HG02763 (cell line): ENCODE results near the gene CGREF1.

Experiments
- ATAC-seq: cut with Tn5 transposase; IDR thresholded peaks from one replicate; pipeline ENCODE4 v1.9.1; 2021; ENCODE audit warnings: mild to moderate bottlenecking, moderate library complexity; ENCODE audit not compliant: unreplicated experiment

Gene CGREF1, protein sequence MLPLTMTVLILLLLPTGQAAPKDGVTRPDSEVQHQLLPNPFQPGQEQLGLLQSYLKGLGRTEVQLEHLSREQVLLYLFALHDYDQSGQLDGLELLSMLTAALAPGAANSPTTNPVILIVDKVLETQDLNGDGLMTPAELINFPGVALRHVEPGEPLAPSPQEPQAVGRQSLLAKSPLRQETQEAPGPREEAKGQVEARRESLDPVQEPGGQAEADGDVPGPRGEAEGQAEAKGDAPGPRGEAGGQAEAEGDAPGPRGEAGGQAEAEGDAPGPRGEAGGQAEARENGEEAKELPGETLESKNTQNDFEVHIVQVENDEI

DNA sequence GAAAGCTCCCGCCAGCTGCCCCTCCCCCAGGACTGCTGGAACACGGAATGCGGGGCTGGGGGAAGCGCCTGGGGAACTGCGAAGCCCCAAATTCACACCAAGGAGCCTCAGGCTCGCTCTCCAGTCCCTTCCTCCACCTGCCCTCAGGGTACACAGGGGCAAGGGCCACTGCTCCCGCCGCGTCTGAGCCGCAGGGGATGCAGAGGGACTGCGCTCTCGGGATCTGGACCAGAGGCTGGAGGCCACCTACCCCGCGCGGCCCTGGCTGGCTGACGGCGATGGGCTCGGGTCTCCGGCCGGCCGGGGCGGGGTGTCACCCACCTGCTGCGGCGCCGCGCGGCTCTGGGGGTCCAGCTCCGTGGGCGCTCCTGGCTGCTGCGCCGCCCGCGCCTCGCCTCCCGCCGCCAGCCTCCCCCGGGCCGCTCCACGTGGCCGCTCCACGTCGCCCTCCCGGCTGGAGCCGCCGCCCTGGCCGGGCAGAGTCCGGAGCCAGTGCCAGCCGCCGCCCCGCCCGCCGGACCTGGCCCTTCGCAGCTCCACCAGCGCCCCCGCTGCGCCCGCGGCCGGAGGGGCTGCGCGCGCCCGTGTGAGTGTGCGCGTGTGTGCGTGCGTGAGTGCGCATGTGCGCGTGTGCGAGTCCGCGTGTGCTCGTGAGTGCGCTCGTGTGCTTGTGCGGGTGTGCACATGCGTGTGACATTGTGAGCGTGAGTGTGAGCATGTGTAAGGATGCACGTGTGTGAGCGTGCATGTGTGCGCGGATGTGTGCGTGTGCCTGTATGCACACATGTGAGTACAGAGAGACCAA lies at the start of gene CGREF1:
Gene CGREF1 (minus strand): TSS at position 604 of the 805 bp plus-strand sequence. CDS start 14,762 bp downstream, outside the sequence.
- ATAC-seq = no peak

- no peak for ATAC-seq
These were observed 46.2 kb upstream of the CGREF1 start for GRCh38 chr2:27164960-27165763.

DNA sequence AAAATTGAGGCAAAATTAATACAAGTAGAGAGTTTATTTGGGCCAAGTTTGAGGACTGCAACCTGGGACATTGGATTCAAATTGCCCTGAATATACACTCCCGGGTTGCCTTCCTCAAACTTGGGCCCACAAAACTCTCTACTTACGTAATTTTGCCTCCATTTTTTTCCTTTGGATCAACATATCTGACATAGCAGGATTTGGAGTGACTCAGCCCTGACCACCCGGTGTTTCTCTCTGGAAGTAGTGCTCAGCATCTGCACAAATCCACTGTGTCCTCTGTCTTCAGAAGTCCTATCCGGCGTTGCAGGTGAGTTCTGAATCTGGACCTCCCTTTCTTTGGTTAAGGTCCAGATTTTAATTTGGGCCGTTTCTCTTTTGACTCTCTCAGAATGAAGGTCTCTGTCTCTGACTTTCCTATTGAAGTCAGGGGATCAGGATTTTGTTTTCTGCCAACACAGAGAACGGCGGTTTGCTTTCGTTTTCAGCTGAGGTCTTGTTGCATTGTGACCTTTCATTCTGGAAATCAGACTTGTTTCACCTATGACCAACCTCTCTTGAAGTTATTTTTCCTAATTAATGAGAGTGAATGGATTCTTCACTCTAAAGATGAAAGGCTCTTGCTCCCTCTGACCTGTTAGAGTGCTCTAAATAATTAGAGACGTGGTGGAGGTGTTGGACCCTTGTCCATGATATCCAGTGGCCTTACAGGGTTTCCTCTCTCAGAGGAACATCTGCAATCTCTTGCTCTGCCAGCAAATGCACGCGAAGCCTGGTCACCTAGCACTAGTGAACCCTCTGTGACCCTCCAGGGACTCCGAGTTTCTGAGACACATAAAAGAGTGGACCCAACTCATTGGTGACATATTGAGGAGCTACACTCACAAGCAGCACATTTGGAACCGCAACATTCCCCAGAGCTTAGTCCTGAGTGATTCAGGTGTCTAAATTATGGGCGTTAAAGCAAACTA lies 43.5 kb upstream of the CGREF1 start:
- no peak for ATAC-seq

DNA sequence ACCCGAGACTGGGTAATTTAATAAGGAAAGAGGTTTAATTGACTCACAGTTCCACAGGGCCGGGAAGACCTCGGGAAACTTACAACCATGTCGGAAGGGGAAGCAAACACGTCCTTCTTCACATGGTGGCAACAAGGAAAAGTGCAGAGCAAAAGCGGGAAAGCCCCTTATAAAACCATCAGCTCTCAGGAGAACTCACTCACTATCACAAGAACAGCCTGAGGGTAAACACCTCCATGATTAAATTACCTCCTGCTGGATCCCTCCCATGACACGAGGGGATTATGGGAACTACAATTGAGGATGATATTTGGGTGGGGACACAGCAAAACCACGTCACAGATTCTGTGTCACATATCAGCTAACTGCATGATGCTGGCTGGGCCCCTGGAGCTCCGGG lies 41.3 kb upstream of the CGREF1 start:
- no peak for ATAC-seq

GRCh38 chr2:27159271-27159670 lies 40.3 kb upstream of the CGREF1 start:
- ATAC-seq = no peak

DNA sequence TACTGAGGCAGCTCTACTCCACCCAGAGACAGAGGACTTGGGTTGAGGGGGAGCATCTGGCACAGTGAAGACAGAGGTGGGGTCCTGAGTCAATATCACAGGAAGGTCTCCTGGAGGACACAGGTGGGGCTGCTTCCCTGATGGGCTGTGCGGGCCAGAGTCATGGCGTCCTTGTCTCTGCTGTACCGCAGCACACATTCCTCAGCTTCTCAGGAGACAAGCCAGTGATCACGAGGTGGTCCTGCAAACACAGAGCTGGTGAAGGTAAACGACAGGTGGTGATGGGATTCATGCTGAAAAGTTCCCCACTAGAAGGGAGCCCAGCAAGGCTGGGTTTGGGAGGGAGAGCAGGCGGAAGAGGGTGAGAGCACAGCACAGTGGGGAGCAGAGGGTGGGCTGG lies 39.5 kb upstream of the CGREF1 start:
- no peak for ATAC-seq

DNA sequence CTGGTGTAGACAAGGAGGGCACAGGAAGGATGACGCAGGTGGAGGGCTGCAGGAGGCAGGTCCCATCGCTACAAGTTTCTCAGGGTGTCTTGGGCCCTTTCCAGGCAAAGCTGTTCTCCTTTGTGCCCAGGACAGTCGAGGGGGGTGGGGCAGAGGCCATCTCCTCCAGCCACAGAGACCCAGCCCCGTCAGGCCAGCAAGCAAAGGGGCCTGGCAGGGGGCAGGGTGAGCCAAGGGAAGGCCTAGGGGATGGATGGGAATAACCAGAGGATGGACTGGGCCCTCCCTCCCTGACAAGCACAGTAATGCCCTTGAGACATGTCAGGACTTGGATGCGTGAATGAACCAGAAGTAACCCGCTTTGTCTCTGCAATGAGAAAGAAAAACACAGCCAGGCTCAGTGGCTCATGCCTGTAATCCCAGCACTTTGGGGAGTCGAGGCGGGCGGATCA lies 36.2 kb upstream of the CGREF1 start:
- no peak for ATAC-seq

DNA sequence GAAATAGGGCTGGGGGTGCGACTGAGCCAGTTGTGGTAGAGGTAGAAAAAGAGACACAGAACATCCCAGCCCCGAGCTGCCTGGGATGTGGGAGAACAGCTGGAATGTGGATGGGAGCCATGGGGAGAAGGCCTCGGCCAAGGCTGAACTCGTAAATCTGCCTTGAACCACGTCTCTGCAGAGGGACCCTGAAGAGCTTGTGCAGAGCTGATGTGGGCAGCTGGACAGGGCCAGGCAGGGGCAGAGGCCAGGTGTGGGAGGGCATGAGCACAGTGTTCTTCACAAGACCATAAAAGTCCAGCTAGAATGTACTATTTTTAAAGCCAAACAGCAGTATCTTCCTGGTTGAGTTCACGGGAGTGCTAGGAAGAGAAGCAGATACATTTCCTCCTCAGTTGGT lies 35.6 kb upstream of the CGREF1 start:
- ATAC-seq = no peak

DNA sequence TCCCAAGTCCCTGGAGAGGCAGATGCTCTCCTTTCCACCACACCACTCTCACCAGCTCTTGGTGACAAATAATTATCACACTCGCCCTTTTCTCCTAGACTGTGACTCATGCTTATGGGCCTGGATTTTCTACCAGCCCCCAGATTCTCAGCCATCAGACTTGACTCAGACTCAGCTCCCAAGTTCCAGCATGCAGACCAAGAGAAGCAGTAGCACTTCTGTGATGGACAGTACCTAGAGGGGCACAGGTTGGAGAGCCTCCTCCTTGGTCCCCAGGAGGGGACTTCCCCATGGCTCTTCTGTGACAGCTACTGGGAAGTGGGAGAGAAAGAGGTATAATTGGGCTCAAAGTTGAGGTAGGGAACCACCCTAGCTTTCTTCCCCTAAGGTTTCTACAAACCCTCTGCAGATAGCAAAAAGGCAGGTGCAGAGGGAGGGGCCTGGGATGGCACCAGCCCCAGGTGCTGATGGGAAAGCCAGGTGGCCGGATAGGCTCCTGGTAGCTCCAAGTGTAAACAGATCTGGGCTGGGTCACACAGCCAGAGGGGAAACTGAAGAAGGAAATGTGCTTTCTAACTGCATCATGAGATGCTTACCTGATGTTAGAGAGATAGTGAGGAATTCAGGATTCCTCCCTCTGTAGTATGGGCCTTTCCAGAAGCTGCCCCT lies 34.0 kb upstream of the CGREF1 start:
- no peak for ATAC-seq

DNA sequence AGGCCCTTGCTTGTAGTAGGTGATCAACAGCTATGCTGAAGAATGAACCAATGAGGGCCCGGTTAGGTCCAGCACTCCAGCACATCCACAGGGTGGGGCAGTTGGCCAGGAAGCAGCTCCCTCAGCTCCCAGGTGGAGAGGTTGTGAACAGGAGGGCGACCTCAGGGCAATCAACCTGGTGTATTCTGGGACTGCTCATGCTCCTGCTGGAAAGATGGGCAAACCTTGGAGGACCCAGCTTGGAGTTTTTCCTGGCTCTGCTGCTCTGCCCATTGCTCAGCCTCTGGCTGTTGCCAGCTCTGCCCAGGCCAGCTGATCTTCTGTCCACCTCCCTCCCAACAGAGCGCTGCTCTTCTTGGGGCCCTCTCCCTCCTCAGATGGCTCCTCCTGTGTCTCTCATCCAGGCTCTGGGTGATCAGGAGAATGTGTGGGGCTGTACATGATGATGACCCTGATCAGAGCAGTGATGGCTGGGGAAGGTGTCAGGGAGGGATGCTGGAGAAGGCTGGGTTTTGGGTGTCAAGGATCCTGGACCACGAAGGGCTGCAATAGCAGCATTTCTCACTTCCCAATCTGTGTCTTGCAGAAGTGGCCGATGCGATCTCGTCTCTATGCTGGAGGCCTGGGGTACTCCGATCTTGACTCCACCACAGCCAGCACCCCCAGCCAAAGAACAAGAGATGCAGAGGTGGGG lies 33.3 kb upstream of the CGREF1 start:
- ATAC-seq = no peak

DNA sequence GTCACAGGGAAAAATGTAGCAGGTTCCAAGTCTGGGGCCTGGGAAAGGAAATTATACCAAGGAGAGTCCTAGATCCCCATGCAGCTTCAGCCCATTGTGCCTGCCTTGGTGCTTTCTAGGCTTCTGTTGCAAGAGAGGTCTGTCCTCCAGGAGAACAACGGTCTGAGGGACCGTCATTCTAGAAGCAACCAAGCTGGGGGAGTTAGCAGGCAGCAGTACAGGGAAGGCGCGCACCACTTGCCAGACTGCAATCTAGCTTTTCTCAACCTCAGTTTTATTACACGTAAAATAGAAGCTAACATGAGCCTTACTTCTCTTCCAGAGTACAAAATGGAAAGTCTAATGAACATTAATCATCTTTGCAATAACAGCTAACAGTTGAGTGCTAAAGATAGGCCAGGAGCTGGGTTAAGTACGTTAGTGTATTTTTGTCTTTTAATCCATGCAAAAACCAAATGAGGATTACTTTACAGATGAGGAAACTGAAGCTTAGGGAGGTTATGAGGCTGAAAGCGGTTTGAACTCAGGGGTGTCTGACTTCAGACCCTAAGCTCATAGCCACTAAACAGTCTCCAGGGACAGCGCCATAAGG lies 31.8 kb upstream of the CGREF1 start:
- ATAC-seq = no peak

DNA sequence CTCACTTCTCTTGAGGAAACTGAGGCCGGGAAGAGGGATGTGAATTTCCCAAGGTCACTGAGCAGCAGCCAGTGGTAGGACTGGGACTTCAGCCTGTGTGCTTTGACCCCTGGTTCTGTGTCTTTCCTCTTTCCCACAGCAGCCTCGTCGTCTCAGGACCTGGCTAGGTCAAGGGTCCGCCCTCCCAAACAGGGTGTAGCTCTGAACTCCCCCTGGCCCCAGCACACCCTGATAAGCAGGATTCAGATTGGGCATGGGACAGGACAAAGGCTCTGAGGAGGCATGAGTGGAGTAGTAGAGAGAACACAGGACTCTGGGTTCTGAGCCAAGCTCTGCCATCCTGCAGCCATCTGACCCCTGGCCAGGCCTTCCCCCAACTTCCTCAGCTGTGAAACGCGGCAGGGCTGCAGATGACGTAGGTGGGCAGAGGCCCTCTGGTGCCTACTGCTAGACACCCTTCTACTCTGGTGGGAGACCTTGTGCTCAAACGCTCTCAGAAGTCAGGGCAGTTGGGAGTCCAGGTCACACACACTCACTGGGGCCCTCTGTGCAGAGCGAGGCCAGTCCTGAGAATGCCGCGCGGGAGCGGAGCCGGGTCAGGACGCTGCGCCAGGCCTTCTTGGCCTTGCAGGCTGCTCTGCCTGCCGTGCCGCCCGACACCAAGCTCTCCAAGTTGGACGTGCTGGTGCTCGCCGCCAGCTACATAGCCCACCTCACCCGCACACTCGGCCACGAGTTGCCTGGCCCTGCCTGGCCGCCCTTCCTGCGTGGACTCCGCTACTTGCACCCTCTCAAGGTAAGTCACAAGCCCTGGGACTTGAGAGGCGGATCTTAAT lies 30.9 kb upstream of the CGREF1 start:
- ATAC-seq = no peak

GRCh38 chr2:27148801-27149439 lies 30.0 kb upstream of the CGREF1 start, which contains the start of gene TCF23:
Gene TCF23, plus strand, starts transcription at chr2:27149004. Its CDS starts 130 bp downstream, at chr2:27149134.
- ATAC-seq = no peak

DNA sequence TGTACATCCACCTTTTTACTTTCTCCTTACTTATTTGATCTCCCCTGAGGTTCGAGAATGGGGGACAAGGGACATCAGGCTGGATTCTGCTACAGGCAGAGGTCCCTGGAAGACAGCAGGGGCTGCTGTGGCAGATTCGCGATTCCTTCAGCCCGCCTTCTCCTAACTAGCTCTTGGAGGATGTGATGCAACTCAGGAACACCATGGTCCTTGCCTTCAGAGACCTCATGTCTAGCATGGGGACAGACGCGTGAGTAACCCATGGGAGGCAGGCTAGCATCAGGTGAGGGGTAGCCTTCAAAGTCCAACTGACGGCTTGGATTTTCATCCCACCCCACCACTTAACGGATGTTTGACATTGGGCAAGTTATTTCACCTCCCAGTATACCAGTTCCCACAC lies 29.0 kb upstream of the CGREF1 start:
- ATAC-seq = no peak

DNA sequence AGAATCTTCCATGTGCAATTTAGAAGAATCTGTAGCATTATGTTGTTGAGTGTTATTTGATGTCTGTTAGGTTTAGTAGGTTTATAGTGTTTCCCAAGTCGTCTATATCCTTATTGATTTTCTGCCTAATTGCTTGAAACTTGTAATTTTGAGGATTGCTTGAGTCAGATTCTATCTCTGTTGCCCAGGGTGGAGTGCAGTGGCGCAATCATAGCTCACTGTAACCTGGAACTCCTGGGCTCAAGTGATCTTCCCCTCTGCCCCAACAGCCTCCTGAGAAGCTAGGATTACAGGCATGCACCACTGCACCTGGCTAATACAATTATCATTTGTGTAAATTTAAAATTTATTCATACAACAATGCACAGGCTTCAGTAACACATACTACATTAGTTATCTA lies 26.8 kb upstream of the CGREF1 start:
- ATAC-seq = no peak

DNA sequence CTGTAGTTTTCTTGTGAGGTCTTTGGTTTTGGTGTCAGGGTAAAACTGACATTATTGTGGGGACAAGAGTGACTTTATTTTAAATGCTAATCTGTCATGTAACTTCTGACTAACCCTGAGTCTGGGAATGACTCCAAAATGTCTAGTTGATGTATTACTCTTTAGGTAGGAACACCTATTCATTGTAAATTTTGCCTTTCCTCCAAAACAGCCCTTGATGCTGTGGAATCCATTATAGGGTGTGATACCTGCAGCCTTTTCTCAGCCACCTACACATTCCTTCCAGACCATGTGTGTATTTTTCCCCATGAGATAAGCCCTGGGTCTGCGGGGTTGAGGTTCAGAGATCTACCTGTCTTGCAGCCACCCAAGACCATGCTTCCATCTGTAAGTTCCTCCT lies 24.4 kb upstream of the CGREF1 start:
- no peak for ATAC-seq

GRCh38 chr2:27139310-27139709 lies 20.4 kb upstream of the CGREF1 start, which contains the start of gene PRR30:
Gene PRR30, minus strand, starts transcription at chr2:27139410. Its CDS starts 1,081 bp downstream, at chr2:27138329.
- no peak for ATAC-seq
